Spleen (tissue), 11 donors: Measurements from ENCODE around the gene C10orf53. TPM values are rescaled to one million over a fixed set of nuclear protein-coding genes. Genes with fewer than 3 reads are reported as not detected.
A peak's percentile ranks its signal among the peaks of the same experiment; 100 is the strongest.

Experiments used
- DNase-seq: peaks from one replicate; pipeline ENCODE4 v3.0.0-alpha.2; 2020
- H3K27ac ChIP-seq, 8 donors: fragments of 200-600 bp; sonication (generic) in 7 of 8; 1 replicate in 4 of 8; 2 replicates in 4 of 8; pipeline versions ENCODE4 v1.5.0 to v1.8.0; 2016 to 2021; ENCODE audit warnings: inconsistent platforms in 4 of 8, mild to moderate bottlenecking in 4 of 8, moderate library complexity in 1 of 8
- H3K27me3 ChIP-seq, 7 donors: fragments of 200-600 bp; sonication (generic) in 6 of 7; replicated peaks in 1 of 7; 1 replicate in 4 of 7; 2 replicates in 3 of 7; pipeline versions ENCODE4 v1.5.0 to v1.8.0; 2016 to 2021; ENCODE audit warnings: inconsistent platforms in 3 of 7, mild to moderate bottlenecking in 1 of 7
- H3K36me3 ChIP-seq, 6 donors: fragments of 200-600 bp; sonication (generic) in 5 of 6; 1 replicate in 4 of 6; 2 replicates in 2 of 6; pipeline versions ENCODE4 v1.5.0 to v1.8.0; 2016 to 2021; ENCODE audit warnings: inconsistent platforms in 2 of 6
- H3K4me1 ChIP-seq, 6 donors: fragments of 200-600 bp; sonication (generic) in 5 of 6; 1 replicate in 3 of 6; 2 replicates in 3 of 6; pipeline versions ENCODE4 v1.5.0 to v1.8.0; 2016 to 2021; ENCODE audit warnings: inconsistent platforms in 3 of 6
- H3K4me3 ChIP-seq, 8 donors: fragments of 200-600 bp; sonication (generic) in 7 of 8; 1 replicate in 4 of 8; 2 replicates in 4 of 8; pipeline versions ENCODE4 v1.5.0 to v1.8.0; 2016 to 2021; ENCODE audit warnings: inconsistent platforms in 4 of 8, mild to moderate bottlenecking in 4 of 8, moderate library complexity in 2 of 8
- H3K9me3 ChIP-seq, 8 donors: fragments of 200-600 bp; sonication (generic) in 7 of 8; 1 replicate in 4 of 8; 2 replicates in 4 of 8; pipeline versions ENCODE4 v1.5.0 to v1.8.0; 2016 to 2021; ENCODE audit warnings: inconsistent platforms in 4 of 8
- CTCF ChIP-seq, 11 experiments: fragments of 200-600 bp in 7 of 11; fragments of 450-650 bp in 4 of 11; sonication (generic) in 4 of 11; IDR thresholded peaks in 8 of 11; conservative IDR thresholded peaks in 3 of 11; 1 replicate in 7 of 11; 2 replicates in 4 of 11; pipeline versions ENCODE4 v1.4.0 to v1.8.0; 2016 to 2021; ENCODE audit warnings: antibody characterized with exemption in 11 of 11, inconsistent platforms in 4 of 11, mild to moderate bottlenecking in 1 of 11
- POLR2A ChIP-seq, 3 donors: fragments of 450-650 bp; IDR thresholded peaks; one replicate each; pipeline ENCODE4 v1.5.1; 2017; ENCODE audit warnings: antibody characterized with exemption in 3 of 3, mild to moderate bottlenecking in 1 of 3
- POLR2AphosphoS5 ChIP-seq, 3 donors: sonication (generic); formaldehyde crosslinking; IDR thresholded peaks; one replicate each; pipeline ENCODE4 v1.5.1; 2017; ENCODE audit warnings: antibody characterized with exemption in 3 of 3
- WGBS, 5 donors: extraction: QIAGEN DNeasy Blood & Tissue Kit in 3 of 5; methylation state at CpG; one replicate each; pipeline versions ENCODE4 v1.1.5 to v1.1.7; 2013 to 2018; 5-methylcytosine and 5-hydroxymethylcytosine counted together
- intact Hi-C: fragments of 100-400 bp; cut with DNase I; formaldehyde crosslinking; loops from one replicate; pipeline ENCODE4 v1.15.0; 2023; ENCODE audit warnings: low total_unique reads
- polyA plus RNA-seq, 3 donors: library from polyadenylated mRNA; stranded (reverse); fragments of 200-250 nt; gene quantifications; one replicate each; pipeline ENCODE4 v1.2.1, GENCODE V29; 2013
- total RNA-seq, 7 donors: library from RNA; depleted of rRNA in 3 of 7; stranded (reverse); fragments of >200 nt in 3 of 7; fragmentation: NEBNext Ultra II Directional in 4 of 7; extraction: Animal tissue kit (Norgen Biotek cat#: 25700) in 4 of 7; gene quantifications; one replicate each; pipeline versions ENCODE4 v1.1.0 to v1.2.1, GENCODE V29; 2016 to 2021
- donor health status: healthy with polysubstance abuse.
- donor health status: DM: no; HTN: no; CAD: no; lungs with moderate emphysema.
- donor health status: DM: no; HTN: no; CAD: no.
- donor health status: Bipolar disorder and iron deficiency.
- donor health status: healthy.
- donor health status: DM: no; HTN: no; CAD: no.
- donor health status: DM: yes; HTN: yes; CAD: no.

C10orf53 gene
- total and polyA plus RNA-seq, 10 donors: not detected

GRCh38 chr10:49643241-49644034 lies 36.0 kb upstream of the C10orf53 start:
- H3K27ac ChIP-seq: no peak overlapping the region
- intact Hi-C loops: no loop called here
- no peak for TF ChIP-seq POLR2AphosphoS5 (IDR thresholded peaks at IDR 0.05)
- no peak for TF ChIP-seq POLR2A (IDR thresholded peaks at IDR 0.05)
- TF ChIP-seq CTCF (IDR thresholded peaks at IDR 0.05 in 8 of 11, conservative IDR thresholded peaks at IDR 0.05 in 3 of 11): no peak
- H3K27me3 ChIP-seq: peaks cover 0 to 67% (median 16%) of the 10 kb centered on the region in 7 donors
- H3K4me1 ChIP-seq: no peaks in the 10 kb centered on the region
- H3K9me3 ChIP-seq: no peaks in the 10 kb centered on the region
- peak; percentile 54 for DNase-seq
- 82 to 91% (median 89%) methylated on average over 4 to 5 of the region's 5 CpGs for WGBS, 5 donors
- H3K36me3 ChIP-seq: no peaks in the 10 kb centered on the region
- no peak overlapping the region for H3K4me3 ChIP-seq

DNA sequence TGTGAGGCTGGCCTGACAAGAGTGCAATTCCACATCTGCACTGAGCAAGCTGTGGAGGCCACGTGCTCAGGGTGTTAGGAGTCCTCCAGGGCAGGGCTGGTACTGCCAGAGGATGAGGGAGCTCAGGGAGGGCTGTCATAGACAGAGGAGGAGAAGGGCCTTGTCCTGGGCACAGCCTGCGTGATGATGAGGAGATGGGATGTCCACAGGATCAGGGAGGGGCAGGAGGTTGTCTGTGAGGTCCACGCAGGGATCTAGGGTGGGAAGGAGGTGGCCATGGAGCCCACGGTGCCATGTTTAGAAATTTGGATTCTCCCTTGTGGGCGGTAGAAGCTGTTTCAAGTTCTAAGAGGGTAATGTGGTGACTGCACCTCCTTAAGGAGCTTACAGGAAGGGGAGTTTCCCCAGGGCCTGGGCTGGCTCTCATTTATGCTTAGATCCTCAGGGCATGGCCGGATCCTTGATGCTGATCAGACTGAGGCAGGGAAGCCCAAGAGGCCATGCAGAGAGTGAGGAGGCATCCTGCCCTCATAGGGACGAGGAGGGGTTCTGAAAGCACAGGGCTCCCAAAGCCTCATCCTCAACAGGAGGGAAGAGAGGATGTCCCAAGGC lies 35.3 kb upstream of the C10orf53 start:
- WGBS, 5 donors: 71 to 85% (median 78%) methylated on average over 7 of the region's 7 CpGs
- H3K4me1 ChIP-seq: peaks cover 0 to 3% (median under 1%) of the 10 kb centered on the region in 6 donors
- no peak overlapping the region for H3K4me3 ChIP-seq
- TF ChIP-seq POLR2AphosphoS5 (IDR thresholded peaks at IDR 0.05) (no peak), CTCF (IDR thresholded peaks at IDR 0.05 in 8 of 11, conservative IDR thresholded peaks at IDR 0.05 in 3 of 11) (no peak), POLR2A (IDR thresholded peaks at IDR 0.05) (no peak)
- intact Hi-C loops: no loop called here
- peaks cover 0 to 67% (median 16%) of the 10 kb centered on the region in 7 donors for H3K27me3 ChIP-seq
- H3K9me3 ChIP-seq: no peaks in the 10 kb centered on the region
- DNase-seq: peak; percentile 2
- no peaks in the 10 kb centered on the region for H3K36me3 ChIP-seq
- no peak overlapping the region for H3K27ac ChIP-seq

- Histone ChIP-seq H3K9me3 (no peaks in the 10 kb centered on the region), H3K4me3 (no peak overlapping the region), H3K4me1 (peaks cover 0 to 8% (median 3%) of the 10 kb centered on the region in 6 donors), H3K36me3 (no peaks in the 10 kb centered on the region), H3K27ac (no peak overlapping the region), H3K27me3 (peaks cover 0 to 66% (median 16%) of the 10 kb centered on the region in 7 donors)
- intact Hi-C loops: no loop called here
- peak; percentile 53 for DNase-seq
- TF ChIP-seq CTCF (IDR thresholded peaks at IDR 0.05 in 8 of 11, conservative IDR thresholded peaks at IDR 0.05 in 3 of 11) (no peak), POLR2AphosphoS5 (IDR thresholded peaks at IDR 0.05) (no peak), POLR2A (IDR thresholded peaks at IDR 0.05) (no peak)
- 66 to 83% (median 70%) methylated on average over 4 to 8 of the region's 8 CpGs for WGBS, 5 donors
Observed at GRCh38 chr10:49645417-49645816, 34.0 kb upstream of the C10orf53 start.
